HEK293 (cell line): ENCODE data around the gene HIPK2.

Experiments used
- CTCF ChIP-seq: fragments of 450-650 bp; formaldehyde crosslinking; IDR thresholded peaks from 2 replicates; pipeline ENCODE4 v1.5.1; 2016; ENCODE audit warnings: missing biosample characterization, missing genetic modification characterization
- KLF9 ChIP-seq: fragments of 450-650 bp; formaldehyde crosslinking; IDR thresholded peaks from 2 replicates; pipeline ENCODE4 v1.5.1; 2016; ENCODE audit warnings: missing biosample characterization, missing genetic modification characterization, low read depth
- SP2 ChIP-seq: fragments of 450-650 bp; formaldehyde crosslinking; IDR thresholded peaks from 2 replicates; pipeline ENCODE4 v1.5.1; 2016; ENCODE audit warnings: missing biosample characterization, missing genetic modification characterization
- ZBTB7A ChIP-seq: fragments of 450-650 bp; formaldehyde crosslinking; IDR thresholded peaks from 2 replicates; pipeline ENCODE4 v1.5.1; 2016; ENCODE audit warnings: low read depth, missing biosample characterization, missing genetic modification characterization
- ZFP37 ChIP-seq: fragments of 450-650 bp; formaldehyde crosslinking; IDR thresholded peaks from 2 replicates; pipeline ENCODE4 v1.5.1; 2016; ENCODE audit warnings: missing biosample characterization, missing genetic modification characterization
- ZNF433 ChIP-seq: fragments of 450-650 bp; formaldehyde crosslinking; IDR thresholded peaks from 2 replicates; pipeline ENCODE4 v1.5.1; 2016; ENCODE audit warnings: missing biosample characterization, missing genetic modification characterization, low read depth

GRCh38 chr7:139614886-139615285, 162.9 kb downstream of the HIPK2 start:
- TF ChIP-seq CTCF (no peak), SP2 (no peak), ZFP37 (tag by site-specific recombination) (no peak), KLF9 (no peak), ZNF433 (tag by site-specific recombination) (no peak), ZBTB7A (tag by site-specific recombination) (no peak)
